WTC11 (cell line): ENCODE data around the gene DLL4. TPM values are rescaled to one million over a fixed set of nuclear protein-coding genes. Genes with fewer than 3 reads are reported as not detected.
A peak's percentile ranks its signal among the peaks of the same experiment; 100 is the strongest.

Experiments
- ATAC-seq: fragments of 200-7000 bp; cut with Tn5 transposase; 2 replicates; pipeline ENCODE4 v1.10.0; 2021; ENCODE audit warnings: mild to moderate bottlenecking, moderate library complexity
- CTCF ChIA-PET: fragments of 300-600 bp; sonication (Branson Sonifier 250); formaldehyde crosslinking; loops from one replicate; lab custom pipeline; 2021; ENCODE audit warnings: antibody characterized with exemption; lab: Charles Lee
- POLR2A ChIA-PET: fragments of 350-600 bp; sonication (Branson Sonifier 250); formaldehyde crosslinking; loops from one replicate; lab custom pipeline; 2021; ENCODE audit warnings: antibody characterized with exemption; lab: Charles Lee
- DNase-seq: peaks from one replicate; pipeline ENCODE4 v3.0.0; 2021; ENCODE audit warnings: low spot score
- H3K27ac Mint-ChIP-seq: 2 replicates; pipeline ENCODE4 v1.8.0; 2021; ENCODE audit warnings: mixed read lengths
- H3K27me3 Mint-ChIP-seq: 2 replicates; pipeline ENCODE4 v1.8.0; 2021; ENCODE audit warnings: low read depth, mild to moderate bottlenecking, moderate library complexity, mixed read lengths
- H3K36me3 Mint-ChIP-seq: 2 replicates; pipeline ENCODE4 v1.8.0; 2021; ENCODE audit warnings: mixed read lengths
- H3K4me1 Mint-ChIP-seq: 2 replicates; pipeline ENCODE4 v1.8.0; 2022; ENCODE audit warnings: mixed read lengths
- H3K4me3 Mint-ChIP-seq: 2 replicates; pipeline ENCODE4 v1.8.0; 2021; ENCODE audit warnings: mild to moderate bottlenecking, moderate library complexity, mixed read lengths
- H3K9me3 Mint-ChIP-seq: 2 replicates; pipeline ENCODE4 v1.8.0; 2021; ENCODE audit warnings: mixed read lengths
- ATF2 ChIP-seq: sonication (generic); formaldehyde crosslinking; IDR thresholded peaks from 2 replicates; pipeline ENCODE4 v1.8.1; 2022; ENCODE audit warnings: low read depth, missing genetic modification reagents, borderline replicate concordance
- CDX4 ChIP-seq: fragments of 250-450 bp; sonication (Bioruptor Pico); IDR thresholded peaks from 2 replicates; pipeline ENCODE4 v1.9.0; 2021; ENCODE audit warnings: moderate library complexity, mild to moderate bottlenecking, inconsistent platforms, borderline replicate concordance
- CTCF ChIP-seq: fragments of 200-600 bp; IDR thresholded peaks from 2 replicates; pipeline ENCODE4 v1.8.0; 2022; ENCODE audit warnings: antibody characterized with exemption
- ELF4 ChIP-seq: sonication (generic); formaldehyde crosslinking; IDR thresholded peaks from 2 replicates; pipeline ENCODE4 v1.8.1; 2022; ENCODE audit warnings: low read depth, mild to moderate bottlenecking, moderate library complexity, missing genetic modification reagents
- ERG ChIP-seq: fragments of 250-450 bp; sonication (Bioruptor Pico); IDR thresholded peaks from 2 replicates; pipeline ENCODE4 v1.8.0; 2021; ENCODE audit warnings: mild to moderate bottlenecking
- IRF2 ChIP-seq: sonication (generic); formaldehyde crosslinking; IDR thresholded peaks from 2 replicates; pipeline ENCODE4 v1.8.0; 2022; ENCODE audit warnings: low read depth, missing genetic modification reagents, borderline replicate concordance
- JAZF1 ChIP-seq: fragments of 250-450 bp; sonication (Bioruptor Pico); IDR thresholded peaks from 2 replicates; pipeline ENCODE4 v1.9.0; 2021; ENCODE audit warnings: moderate library complexity, mild to moderate bottlenecking, inconsistent platforms
- MAX ChIP-seq: sonication (generic); formaldehyde crosslinking; IDR thresholded peaks from 2 replicates; pipeline ENCODE4 v1.8.0; 2022; ENCODE audit warnings: mild to moderate bottlenecking, missing genetic modification reagents
- MLX ChIP-seq: sonication (generic); formaldehyde crosslinking; IDR thresholded peaks from 2 replicates; pipeline ENCODE4 v1.8.1; 2023; ENCODE audit warnings: mild to moderate bottlenecking, missing genetic modification reagents, moderate library complexity
- OVOL2 ChIP-seq: fragments of 250-450 bp; sonication (Bioruptor Pico); IDR thresholded peaks from 2 replicates; pipeline ENCODE4 v1.9.0; 2021; ENCODE audit warnings: mild to moderate bottlenecking, borderline replicate concordance
- PRDM15 ChIP-seq: sonication (generic); formaldehyde crosslinking; IDR thresholded peaks from 2 replicates; pipeline ENCODE4 v1.8.0; 2022; ENCODE audit warnings: missing genetic modification reagents
- RELA ChIP-seq: sonication (generic); formaldehyde crosslinking; IDR thresholded peaks from 2 replicates; pipeline ENCODE4 v1.8.1; 2022; ENCODE audit warnings: missing genetic modification reagents, mild to moderate bottlenecking, borderline replicate concordance
- RORB ChIP-seq: fragments of 250-450 bp; sonication (Bioruptor Pico); IDR thresholded peaks from 2 replicates; pipeline ENCODE4 v1.9.0; 2021; ENCODE audit warnings: mild to moderate bottlenecking
- USF1 ChIP-seq: sonication (generic); formaldehyde crosslinking; IDR thresholded peaks from 2 replicates; pipeline ENCODE4 v1.8.0; 2022; ENCODE audit warnings: mild to moderate bottlenecking, missing genetic modification reagents
- ZBTB43 ChIP-seq: sonication (generic); formaldehyde crosslinking; IDR thresholded peaks from 2 replicates; pipeline ENCODE4 v1.8.1; 2023; ENCODE audit warnings: mild to moderate bottlenecking, missing genetic modification reagents
- total RNA-seq: library from RNA; stranded (reverse); gene quantifications from 3 replicates; pipeline ENCODE4 v1.2.3, GENCODE V29; 2021

DLL4 gene
- total RNA-seq, 1 experiment from 2014 or later: 0.94 TPM

GRCh38 chr15:40912478-40912877 lies 16.7 kb upstream of the DLL4 start:
- TF ChIP-seq ERG (CRISPR knock-in tag) (no peak), MLX (CRISPR knock-in tag) (no peak), USF1 (CRISPR knock-in tag) (no peak), IRF2 (CRISPR knock-in tag) (no peak), OVOL2 (CRISPR knock-in tag) (no peak)

GRCh38 chr15:40914013-40914412 lies 15.1 kb upstream of the DLL4 start:
- no peak for TF ChIP-seq ERG (CRISPR knock-in tag)
- peak; percentile 94; the same call in 1 of the 2 replicates for TF ChIP-seq ZBTB43 (CRISPR knock-in tag)
- Mint-ChIP-seq H3K4me1 (peaks cover 22% of the 10 kb centered on the region), H3K27ac (peak overlapping the region; percentile 1; the same call in 1 of the 2 replicates), H3K27me3 (0 out of 2 replicates have a peak, but pooled peaks cover 2% of the 10 kb centered on the region), H3K9me3 (no peaks in the 10 kb centered on the region), H3K36me3 (no peaks in the 10 kb centered on the region), H3K4me3 (no peak overlapping the region)
- CTCF ChIA-PET: interaction anchor here (0.9 to 6.6 kb wide), 9 partner anchors 11 to 458 kb away, joined by 3 to 88 read pairs (median 13); partner anchors contain the start of genes CHAC1 and DLL4
- DNase-seq (no peak), ATAC-seq (no peak)
- POLR2A ChIA-PET: no interaction called here

More at GRCh38 chr15:40912478-40912877, 16.7 kb upstream of the DLL4 start:
- H3K36me3 Mint-ChIP-seq: no peaks in the 10 kb centered on the region
- POLR2A ChIA-PET: interaction anchor here (0.6 to 0.8 kb wide), 2 partner anchors 9 to 294 kb away, joined by 3 to 7 read pairs; no protein-coding TSS in a partner anchor
- no peaks in the 10 kb centered on the region for H3K9me3 Mint-ChIP-seq
- H3K27ac Mint-ChIP-seq: no peak overlapping the region
- CTCF ChIA-PET: interaction anchor here (0.6 to 7.8 kb wide), 5 partner anchors 8 to 18 kb away, joined by 3 to 101 read pairs (median 4); partner anchors contain the start of genes DLL4 and VPS18
- DNase-seq (no peak), ATAC-seq (no peak)
- 0 out of 2 replicates have a peak, but pooled peaks cover 2% of the 10 kb centered on the region for H3K27me3 Mint-ChIP-seq
- H3K4me3 Mint-ChIP-seq: no peak overlapping the region
- peaks cover 22% of the 10 kb centered on the region for H3K4me1 Mint-ChIP-seq

- H3K36me3 Mint-ChIP-seq: no peaks in the 10 kb centered on the region
- H3K9me3 Mint-ChIP-seq: no peaks in the 10 kb centered on the region
- H3K4me1 Mint-ChIP-seq: peaks cover 22% of the 10 kb centered on the region
- ChIA-PET POLR2A (interaction anchor here (0.6 to 1.7 kb wide), 3 partner anchors 15 to 207 kb away, joined by 3 to 7 read pairs (median 4); partner anchors contain the start of genes CHAC1 and DLL4), CTCF (interaction anchor here (0.5 to 6.6 kb wide), 28 partner anchors 8 to 1155 kb away, joined by 3 to 88 read pairs (median 6); partner anchors contain the start of genes CHAC1, DLL4, INO80 and RAD51)
- no peak overlapping the region for H3K4me3 Mint-ChIP-seq
- H3K27me3 Mint-ChIP-seq: 0 out of 2 replicates have a peak, but pooled peaks cover 2% of the 10 kb centered on the region
- peak; percentile 31 for ATAC-seq
- DNase-seq: no peak
- 0 out of 2 replicates have a peak overlapping the region, but pooled peaks have one; percentile 1 for H3K27ac Mint-ChIP-seq
- no peak for TF ChIP-seq JAZF1 (CRISPR knock-in tag)
- no peak for TF ChIP-seq PRDM15 (CRISPR knock-in tag)
- TF ChIP-seq CTCF: no peak
- no peak for TF ChIP-seq RORB
- TF ChIP-seq CDX4 (CRISPR knock-in tag): no peak
- no peak for TF ChIP-seq RELA (CRISPR knock-in tag)
- TF ChIP-seq ELF4 (CRISPR knock-in tag): no peak
- no peak; the same call in 1 of the 2 replicates for TF ChIP-seq MAX (CRISPR knock-in tag)
- TF ChIP-seq ATF2: no peak
Observed at GRCh38 chr15:40914486-40914885, 14.7 kb upstream of the DLL4 start.
